Chondrocyte (in vitro differentiated cells): ENCODE results near the gene MYL7. TPM values are rescaled to one million over a fixed set of nuclear protein-coding genes. Genes with fewer than 3 reads are reported as not detected.
A peak's percentile ranks its signal among the peaks of the same experiment; 100 is the strongest.

Experiments used
- DNase-seq: peaks from one replicate; pipeline ENCODE4 v3.0.0; 2021; ENCODE audit warnings: mixed read lengths, low spot score
- H3K27ac Mint-ChIP-seq: one replicate; pipeline ENCODE4 v1.8.0; 2021; ENCODE audit warnings: mild to moderate bottlenecking, moderate library complexity, mixed read lengths; ENCODE audit not compliant: unreplicated experiment
- H3K27me3 Mint-ChIP-seq: 2 replicates; pipeline ENCODE4 v1.8.0; 2021; ENCODE audit warnings: low read depth, mixed read lengths
- H3K36me3 Mint-ChIP-seq: 2 replicates; pipeline ENCODE4 v1.8.0; 2021; ENCODE audit warnings: low read depth, mixed read lengths
- H3K4me1 Mint-ChIP-seq: 2 replicates; pipeline ENCODE4 v1.8.0; 2021; ENCODE audit warnings: low read depth, mild to moderate bottlenecking, mixed read lengths
- H3K4me3 Mint-ChIP-seq: one replicate; pipeline ENCODE4 v1.8.0; 2021; ENCODE audit warnings: mild to moderate bottlenecking, moderate library complexity, mixed read lengths; ENCODE audit not compliant: unreplicated experiment
- H3K9me3 Mint-ChIP-seq: 2 replicates; pipeline ENCODE4 v1.8.0; 2021; ENCODE audit warnings: low read depth, mixed read lengths
- total RNA-seq: library from RNA; stranded (reverse); gene quantifications from 3 replicates; pipeline ENCODE4 v1.2.1, GENCODE V29; 2021
- TF ChIP-seq, protein P1 (sequence below): fragments of 200-600 bp; sonication (generic); IDR thresholded peaks from 2 replicates; pipeline ENCODE4 v1.5.0; 2021; ENCODE audit warnings: antibody characterized with exemption, mild to moderate bottlenecking, moderate library complexity

Gene MYL7
- total RNA-seq, 1 donor from 2014 or later = not detected

DNA sequence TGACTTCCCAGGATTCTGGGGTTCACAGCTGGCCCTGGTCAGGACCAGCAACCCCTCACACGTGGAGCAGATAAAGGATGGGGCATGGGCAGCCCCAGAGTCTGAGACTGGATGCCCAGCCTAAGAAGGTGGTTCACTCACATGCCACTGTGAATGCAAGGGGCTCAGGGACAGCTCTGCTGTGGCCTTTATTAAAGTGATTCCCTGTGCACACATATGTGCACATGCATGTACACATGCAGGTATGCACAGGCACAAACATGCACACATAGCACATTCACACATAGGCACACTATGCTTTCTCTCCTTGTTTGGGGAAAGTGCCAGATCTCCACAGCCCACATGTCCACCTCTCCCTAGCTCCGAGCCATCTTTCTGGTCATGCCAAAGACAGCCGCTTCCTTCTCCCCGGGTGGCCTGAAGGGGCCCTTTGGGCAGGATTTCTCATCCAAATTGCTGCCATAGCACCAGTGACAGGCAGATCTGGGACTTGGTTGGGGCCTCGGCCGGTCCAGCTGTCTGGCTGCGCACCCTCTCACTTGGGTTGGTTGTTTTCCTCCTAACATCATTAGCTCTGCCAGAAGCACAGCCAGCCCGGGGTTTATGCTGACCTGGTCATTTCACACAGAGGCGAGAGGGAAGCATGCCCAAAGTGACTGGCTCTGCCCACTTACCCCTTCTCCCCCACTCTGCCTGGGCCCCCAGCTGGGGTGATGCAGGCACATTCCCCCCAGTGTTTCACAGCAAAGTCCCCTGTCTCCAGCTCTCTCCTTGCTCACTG lies 46.7 kb upstream of the MYL7 start:
- no peak overlapping the region for H3K4me3 Mint-ChIP-seq
- TF ChIP-seq, protein P1, sequence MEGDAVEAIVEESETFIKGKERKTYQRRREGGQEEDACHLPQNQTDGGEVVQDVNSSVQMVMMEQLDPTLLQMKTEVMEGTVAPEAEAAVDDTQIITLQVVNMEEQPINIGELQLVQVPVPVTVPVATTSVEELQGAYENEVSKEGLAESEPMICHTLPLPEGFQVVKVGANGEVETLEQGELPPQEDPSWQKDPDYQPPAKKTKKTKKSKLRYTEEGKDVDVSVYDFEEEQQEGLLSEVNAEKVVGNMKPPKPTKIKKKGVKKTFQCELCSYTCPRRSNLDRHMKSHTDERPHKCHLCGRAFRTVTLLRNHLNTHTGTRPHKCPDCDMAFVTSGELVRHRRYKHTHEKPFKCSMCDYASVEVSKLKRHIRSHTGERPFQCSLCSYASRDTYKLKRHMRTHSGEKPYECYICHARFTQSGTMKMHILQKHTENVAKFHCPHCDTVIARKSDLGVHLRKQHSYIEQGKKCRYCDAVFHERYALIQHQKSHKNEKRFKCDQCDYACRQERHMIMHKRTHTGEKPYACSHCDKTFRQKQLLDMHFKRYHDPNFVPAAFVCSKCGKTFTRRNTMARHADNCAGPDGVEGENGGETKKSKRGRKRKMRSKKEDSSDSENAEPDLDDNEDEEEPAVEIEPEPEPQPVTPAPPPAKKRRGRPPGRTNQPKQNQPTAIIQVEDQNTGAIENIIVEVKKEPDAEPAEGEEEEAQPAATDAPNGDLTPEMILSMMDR = no peak
- DNase-seq = no peak
- H3K4me1 Mint-ChIP-seq = peaks cover 17% of the 10 kb centered on the region
- peaks cover 2% of the 10 kb centered on the region for H3K27me3 Mint-ChIP-seq
- H3K27ac Mint-ChIP-seq = no peak overlapping the region
- H3K36me3 Mint-ChIP-seq = peaks cover 2% of the 10 kb centered on the region
- peaks cover 4% of the 10 kb centered on the region for H3K9me3 Mint-ChIP-seq

DNA sequence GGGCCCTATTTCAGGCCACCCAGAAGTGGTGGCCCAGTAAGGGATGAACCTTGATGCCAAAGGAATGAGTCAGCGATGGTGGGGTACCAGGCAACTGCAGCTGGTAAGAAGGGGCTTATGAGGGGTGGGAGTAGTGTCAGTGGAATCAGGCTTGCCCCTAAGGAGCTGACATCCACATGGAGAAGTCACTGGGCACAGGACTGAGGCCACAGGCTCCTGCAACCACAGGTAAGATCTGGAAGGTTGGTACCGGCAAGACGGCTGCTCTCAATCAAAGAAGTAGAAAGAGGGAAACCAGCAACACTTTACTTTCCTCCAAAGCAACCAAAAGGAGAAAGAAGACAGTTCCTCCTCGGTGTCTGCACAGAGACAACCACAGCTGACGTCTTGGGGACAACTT lies 45.6 kb upstream of the MYL7 start:
- no peak overlapping the region for H3K4me3 Mint-ChIP-seq
- TF ChIP-seq, protein P1 = no peak
- H3K4me1 Mint-ChIP-seq = peaks cover 17% of the 10 kb centered on the region
- H3K36me3 Mint-ChIP-seq = peaks cover 2% of the 10 kb centered on the region
- H3K27me3 Mint-ChIP-seq = no peaks in the 10 kb centered on the region
- H3K27ac Mint-ChIP-seq = no peak overlapping the region
- peaks cover 12% of the 10 kb centered on the region for H3K9me3 Mint-ChIP-seq
- DNase-seq = no peak

DNA sequence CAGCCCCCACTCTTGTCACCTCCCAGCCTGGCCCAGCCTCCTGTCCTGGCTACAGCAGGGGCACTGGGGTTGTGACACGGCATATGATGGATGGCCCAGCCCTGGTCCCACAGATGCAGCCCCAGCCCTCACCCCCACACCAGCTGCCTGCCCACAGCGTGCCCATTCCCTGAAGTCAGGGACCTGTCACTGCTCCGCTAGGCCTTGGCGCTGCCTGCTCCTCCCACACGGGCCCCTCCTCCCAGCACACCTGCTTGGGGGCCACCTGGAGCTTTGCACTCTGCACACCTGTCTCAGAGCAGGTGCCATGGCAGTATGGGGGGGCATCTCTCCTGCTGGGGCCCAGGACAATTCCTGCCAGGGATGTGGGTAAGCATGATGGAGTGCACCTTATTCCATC lies 44.6 kb upstream of the MYL7 start:
- H3K4me1 Mint-ChIP-seq = peaks cover 17% of the 10 kb centered on the region

DNA sequence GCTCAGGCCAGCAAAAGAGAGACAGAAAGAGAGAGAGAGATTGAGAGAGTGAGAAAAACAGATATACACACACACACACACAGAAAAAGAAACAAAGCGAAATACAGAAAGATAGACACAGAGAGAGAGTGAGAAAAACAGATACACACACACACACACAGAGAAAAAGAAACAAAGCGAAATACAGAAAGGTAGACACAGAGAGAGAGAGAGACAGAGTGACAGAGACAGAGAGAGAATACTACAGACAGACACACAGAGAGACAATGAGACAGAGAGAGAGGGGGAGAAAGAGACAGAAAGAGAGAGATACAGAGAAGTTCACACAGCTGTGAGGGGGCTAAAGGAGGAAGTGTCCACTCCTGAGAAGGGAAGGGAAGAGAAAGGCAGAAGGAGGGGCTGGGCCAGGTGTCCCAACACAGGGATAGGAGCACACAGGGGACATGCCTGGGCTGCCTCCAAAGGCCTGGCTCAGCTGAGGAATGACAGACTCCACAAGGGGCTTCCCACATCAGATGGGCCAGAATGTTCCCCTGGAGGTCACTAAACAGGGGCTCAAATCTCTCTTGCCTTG lies 43.8 kb upstream of the MYL7 start:
- no peak for DNase-seq
- TF ChIP-seq, protein P1 = no peak
- H3K27ac Mint-ChIP-seq = peak overlapping the region; percentile 89
- H3K27me3 Mint-ChIP-seq = no peaks in the 10 kb centered on the region
- H3K36me3 Mint-ChIP-seq = peaks cover 2% of the 10 kb centered on the region
- peaks cover 17% of the 10 kb centered on the region for H3K4me1 Mint-ChIP-seq
- no peak overlapping the region for H3K4me3 Mint-ChIP-seq
- peaks cover 12% of the 10 kb centered on the region for H3K9me3 Mint-ChIP-seq

More for the DNA sequence above, 44.6 kb upstream of the MYL7 start:
- peaks cover 12% of the 10 kb centered on the region for H3K9me3 Mint-ChIP-seq
- TF ChIP-seq, protein P1 = no peak
- DNase-seq = no peak
- H3K4me3 Mint-ChIP-seq = no peak overlapping the region
- H3K36me3 Mint-ChIP-seq = peaks cover 2% of the 10 kb centered on the region
- H3K27ac Mint-ChIP-seq = no peak overlapping the region
- H3K27me3 Mint-ChIP-seq = no peaks in the 10 kb centered on the region

DNA sequence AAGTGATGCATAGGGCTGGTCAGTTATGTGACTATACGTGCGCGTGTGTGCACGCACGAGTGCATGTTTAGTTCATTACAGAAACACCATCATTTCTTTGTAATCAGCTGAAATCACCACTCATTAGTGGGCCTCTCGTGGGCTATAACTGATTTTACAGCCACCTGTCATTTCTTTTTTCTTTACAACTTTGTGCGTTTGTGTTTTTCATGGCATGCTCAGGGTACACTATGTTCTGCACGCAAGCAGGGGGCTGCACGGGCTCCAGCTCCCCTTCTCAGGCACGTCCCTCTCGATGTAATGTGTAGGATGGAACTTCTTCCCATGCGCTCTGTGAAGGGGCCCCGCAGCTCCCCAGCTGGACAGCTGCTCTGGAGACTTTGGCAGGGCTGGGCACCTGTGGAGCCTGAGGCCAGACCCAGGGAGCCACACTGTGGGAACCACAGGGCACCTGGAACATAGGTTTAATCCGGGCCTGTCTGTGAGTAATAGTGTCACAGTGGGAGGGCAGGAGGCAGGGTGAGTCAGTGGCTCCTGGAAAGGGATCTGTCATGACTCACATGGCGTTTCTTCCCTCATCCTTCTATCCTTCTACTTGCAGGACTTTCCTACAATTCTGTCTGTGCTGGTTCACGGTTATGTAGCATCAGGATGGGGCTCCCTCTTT lies 43.2 kb upstream of the MYL7 start:
- no peak for DNase-seq
- H3K4me1 Mint-ChIP-seq = peaks cover 17% of the 10 kb centered on the region
- H3K36me3 Mint-ChIP-seq = peaks cover 2% of the 10 kb centered on the region
- TF ChIP-seq, protein P1 = no peak
- peak overlapping the region; percentile 89 for H3K27ac Mint-ChIP-seq
- peak overlapping the region; percentile 3 for H3K4me3 Mint-ChIP-seq
- H3K9me3 Mint-ChIP-seq = peaks cover 12% of the 10 kb centered on the region
- H3K27me3 Mint-ChIP-seq = no peaks in the 10 kb centered on the region
